HepG2 (cell line): ENCODE measurements around the gene MIEF1. TPM values are rescaled to one million over a fixed set of nuclear protein-coding genes. Genes with fewer than 3 reads are reported as not detected.

Source experiments
- CHD2 ChIP-seq: IDR thresholded peaks from 2 replicates; pipeline ENCODE4 v1.6.1; 2011; ENCODE audit warnings: low read depth, low read length, improper control_type of control experiment
- GATAD1 ChIP-seq: IDR thresholded peaks from 2 replicates; pipeline ENCODE4 v1.6.1; 2016; ENCODE audit warnings: missing genetic modification reagents, missing compliant biosample characterization
- NFYB ChIP-seq: sonication (generic); formaldehyde crosslinking; IDR thresholded peaks from 2 replicates; pipeline ENCODE4 v1.4.0; 2020; ENCODE audit warnings: missing genetic modification reagents
- PHF21A ChIP-seq: sonication (generic); formaldehyde crosslinking; IDR thresholded peaks from 2 replicates; pipeline ENCODE4 v1.5.0; 2020; ENCODE audit warnings: mild to moderate bottlenecking, missing genetic modification reagents
- SRSF1 ChIP-seq: fragments of 200-400 bp; formaldehyde crosslinking; optimal IDR thresholded peaks from 2 replicates; pipeline ENCODE3; 2017; ENCODE audit warnings: mild to moderate bottlenecking, low read depth, low read length, moderate library complexity
- ZNF180 ChIP-seq: sonication (generic); formaldehyde crosslinking; IDR thresholded peaks from 2 replicates; pipeline ENCODE4 v1.4.0; 2020; ENCODE audit warnings: low read depth, missing genetic modification reagents, borderline replicate concordance
- ZNF235 ChIP-seq: sonication (generic); formaldehyde crosslinking; IDR thresholded peaks from 2 replicates; pipeline ENCODE4 v1.8.1; 2023; ENCODE audit warnings: mild to moderate bottlenecking, missing genetic modification reagents, borderline replicate concordance
- ZNF569 ChIP-seq: sonication (generic); formaldehyde crosslinking; IDR thresholded peaks from 2 replicates; pipeline ENCODE4 v1.5.0; 2020; ENCODE audit warnings: mild to moderate bottlenecking, missing genetic modification reagents, moderate library complexity, borderline replicate concordance
- ZNF709 ChIP-seq: sonication (generic); formaldehyde crosslinking; IDR thresholded peaks from 2 replicates; pipeline ENCODE4 v1.5.0; 2020; ENCODE audit warnings: mild to moderate bottlenecking, missing genetic modification reagents
- polyA plus RNA-seq, 8 experiments: library from polyadenylated mRNA; depleted of rRNA in 3 of 8; stranded (reverse) in 7 of 8; unstranded in 1 of 8; fragments of >200 nt; fragmentation: Illumina TruSeq in 4 of 8; extraction: Trizol in 4 of 8; gene quantifications; 2 replicates each; pipeline versions ENCODE4 v1.2.1 to v1.2.3, GENCODE V29; 2011 to 2016; ENCODE audit warnings: low read depth in 4 of 8, missing spikeins in 1 of 8, mixed read lengths in 1 of 8; ENCODE audit not compliant: insufficient read depth in 1 of 8
- total RNA-seq, 5 experiments: library from RNA; depleted of rRNA; stranded (reverse); fragments of >200 nt; fragmentation: Illumina TruSeq; extraction: Trizol; gene quantifications; 2 replicates each; pipeline ENCODE4 v1.2.3, GENCODE V29; 2016; ENCODE audit warnings: low read depth in 1 of 5
- TF ChIP-seq, protein P1 (sequence below): sonication (generic); formaldehyde crosslinking; IDR thresholded peaks from 2 replicates; pipeline ENCODE4 v1.4.0; 2020; ENCODE audit warnings: missing genetic modification reagents, borderline replicate concordance
- TF ChIP-seq, protein P2 (sequence below): sonication (generic); formaldehyde crosslinking; IDR thresholded peaks from 2 replicates; pipeline ENCODE4 v1.5.1; 2020; ENCODE audit warnings: missing genetic modification reagents, mild to moderate bottlenecking, borderline replicate concordance
- TF ChIP-seq, protein P3 (sequence below): sonication (generic); formaldehyde crosslinking; IDR thresholded peaks from 2 replicates; pipeline ENCODE4 v1.5.0; 2020; ENCODE audit warnings: mild to moderate bottlenecking, missing genetic modification reagents
- TF ChIP-seq, protein P4 (sequence below): sonication (generic); formaldehyde crosslinking; conservative IDR thresholded peaks from 2 replicates; pipeline ENCODE4 v1.4.0; 2020; ENCODE audit warnings: missing genetic modification reagents
- TF ChIP-seq, protein P5 (sequence below): sonication (generic); formaldehyde crosslinking; IDR thresholded peaks from 2 replicates; pipeline ENCODE4 v1.4.0; 2020; ENCODE audit warnings: missing genetic modification reagents

Gene MIEF1
- total and polyA plus RNA-seq, 2 of the 13 experiments (the other 11 are each of a cell fraction or from before 2014, with no cell fraction given) = 21.7 to 34.8 TPM

DNA sequence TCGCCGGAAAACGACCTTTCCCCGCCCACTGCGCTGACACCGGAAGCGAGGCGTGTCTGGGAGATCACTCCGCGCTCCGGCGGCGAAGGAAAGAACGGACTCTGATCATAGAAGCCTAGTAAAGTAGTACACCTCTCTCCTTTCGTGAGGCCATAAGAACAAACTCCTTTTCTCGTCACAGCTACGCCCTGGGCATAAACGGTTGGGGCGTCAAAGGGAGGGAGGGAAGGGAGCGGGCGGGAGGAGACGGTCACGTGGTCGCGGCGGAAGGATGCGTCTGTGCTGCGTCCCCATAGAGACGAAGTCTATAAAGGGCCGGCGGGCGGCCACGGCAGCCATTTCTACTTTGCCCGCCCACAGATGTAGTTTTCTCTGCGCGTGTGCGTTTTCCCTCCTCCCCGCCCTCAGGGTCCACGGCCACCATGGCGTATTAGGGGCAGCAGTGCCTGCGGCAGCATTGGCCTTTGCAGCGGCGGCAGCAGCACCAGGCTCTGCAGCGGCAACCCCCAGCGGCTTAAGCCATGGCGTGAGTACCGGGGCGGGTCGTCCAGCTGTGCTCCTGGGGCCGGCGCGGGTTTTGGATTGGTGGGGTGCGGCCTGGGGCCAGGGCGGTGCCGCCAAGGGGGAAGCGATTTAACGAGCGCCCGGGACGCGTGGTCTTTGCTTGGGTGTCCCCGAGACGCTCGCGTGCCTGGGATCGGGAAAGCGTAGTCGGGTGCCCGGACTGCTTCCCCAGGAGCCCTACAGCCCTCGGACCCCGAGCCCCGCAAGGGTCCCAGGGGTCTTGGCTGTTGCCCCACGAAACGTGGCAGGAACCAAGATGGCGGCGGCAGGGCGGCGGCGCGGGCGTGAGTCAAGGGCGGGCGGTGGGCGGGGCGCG, 18.4 kb downstream of the MIEF1 start, which contains the start of gene ATF4 (continued):
- TF ChIP-seq, protein P1, sequence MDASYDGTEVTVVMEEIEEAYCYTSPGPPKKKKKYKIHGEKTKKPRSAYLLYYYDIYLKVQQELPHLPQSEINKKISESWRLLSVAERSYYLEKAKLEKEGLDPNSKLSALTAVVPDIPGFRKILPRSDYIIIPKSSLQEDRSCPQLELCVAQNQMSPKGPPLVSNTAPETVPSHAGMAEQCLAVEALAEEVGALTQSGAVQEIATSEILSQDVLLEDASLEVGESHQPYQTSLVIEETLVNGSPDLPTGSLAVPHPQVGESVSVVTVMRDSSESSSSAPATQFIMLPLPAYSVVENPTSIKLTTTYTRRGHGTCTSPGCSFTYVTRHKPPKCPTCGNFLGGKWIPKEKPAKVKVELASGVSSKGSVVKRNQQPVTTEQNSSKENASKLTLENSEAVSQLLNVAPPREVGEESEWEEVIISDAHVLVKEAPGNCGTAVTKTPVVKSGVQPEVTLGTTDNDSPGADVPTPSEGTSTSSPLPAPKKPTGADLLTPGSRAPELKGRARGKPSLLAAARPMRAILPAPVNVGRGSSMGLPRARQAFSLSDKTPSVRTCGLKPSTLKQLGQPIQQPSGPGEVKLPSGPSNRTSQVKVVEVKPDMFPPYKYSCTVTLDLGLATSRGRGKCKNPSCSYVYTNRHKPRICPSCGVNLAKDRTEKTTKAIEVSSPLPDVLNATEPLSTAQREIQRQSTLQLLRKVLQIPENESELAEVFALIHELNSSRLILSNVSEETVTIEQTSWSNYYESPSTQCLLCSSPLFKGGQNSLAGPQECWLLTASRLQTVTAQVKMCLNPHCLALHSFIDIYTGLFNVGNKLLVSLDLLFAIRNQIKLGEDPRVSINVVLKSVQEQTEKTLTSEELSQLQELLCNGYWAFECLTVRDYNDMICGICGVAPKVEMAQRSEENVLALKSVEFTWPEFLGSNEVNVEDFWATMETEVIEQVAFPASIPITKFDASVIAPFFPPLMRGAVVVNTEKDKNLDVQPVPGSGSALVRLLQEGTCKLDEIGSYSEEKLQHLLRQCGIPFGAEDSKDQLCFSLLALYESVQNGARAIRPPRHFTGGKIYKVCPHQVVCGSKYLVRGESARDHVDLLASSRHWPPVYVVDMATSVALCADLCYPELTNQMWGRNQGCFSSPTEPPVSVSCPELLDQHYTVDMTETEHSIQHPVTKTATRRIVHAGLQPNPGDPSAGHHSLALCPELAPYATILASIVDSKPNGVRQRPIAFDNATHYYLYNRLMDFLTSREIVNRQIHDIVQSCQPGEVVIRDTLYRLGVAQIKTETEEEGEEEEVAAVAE (CRISPR knock-in tag) = no peak
- TF ChIP-seq SRSF1 (no peak), GATAD1 (CRISPR knock-in tag) (peak; percentile 81), ZNF180 (CRISPR knock-in tag) (peak; percentile 94; the same call in 1 of the 2 replicates), NFYB (CRISPR knock-in tag) (no peak), CHD2 (no peak; the same call in 1 of the 2 replicates), ZNF709 (CRISPR knock-in tag) (peak; percentile 78; the same call in 1 of the 2 replicates), ZNF235 (no peak; the same call in 1 of the 2 replicates), PHF21A (CRISPR knock-in tag) (peak; percentile 98), ZNF569 (CRISPR knock-in tag) (no peak)
- TF ChIP-seq, protein P2, sequence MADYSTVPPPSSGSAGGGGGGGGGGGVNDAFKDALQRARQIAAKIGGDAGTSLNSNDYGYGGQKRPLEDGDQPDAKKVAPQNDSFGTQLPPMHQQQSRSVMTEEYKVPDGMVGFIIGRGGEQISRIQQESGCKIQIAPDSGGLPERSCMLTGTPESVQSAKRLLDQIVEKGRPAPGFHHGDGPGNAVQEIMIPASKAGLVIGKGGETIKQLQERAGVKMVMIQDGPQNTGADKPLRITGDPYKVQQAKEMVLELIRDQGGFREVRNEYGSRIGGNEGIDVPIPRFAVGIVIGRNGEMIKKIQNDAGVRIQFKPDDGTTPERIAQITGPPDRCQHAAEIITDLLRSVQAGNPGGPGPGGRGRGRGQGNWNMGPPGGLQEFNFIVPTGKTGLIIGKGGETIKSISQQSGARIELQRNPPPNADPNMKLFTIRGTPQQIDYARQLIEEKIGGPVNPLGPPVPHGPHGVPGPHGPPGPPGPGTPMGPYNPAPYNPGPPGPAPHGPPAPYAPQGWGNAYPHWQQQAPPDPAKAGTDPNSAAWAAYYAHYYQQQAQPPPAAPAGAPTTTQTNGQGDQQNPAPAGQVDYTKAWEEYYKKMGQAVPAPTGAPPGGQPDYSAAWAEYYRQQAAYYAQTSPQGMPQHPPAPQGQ (CRISPR knock-in tag) = no peak
- TF ChIP-seq, protein P3, sequence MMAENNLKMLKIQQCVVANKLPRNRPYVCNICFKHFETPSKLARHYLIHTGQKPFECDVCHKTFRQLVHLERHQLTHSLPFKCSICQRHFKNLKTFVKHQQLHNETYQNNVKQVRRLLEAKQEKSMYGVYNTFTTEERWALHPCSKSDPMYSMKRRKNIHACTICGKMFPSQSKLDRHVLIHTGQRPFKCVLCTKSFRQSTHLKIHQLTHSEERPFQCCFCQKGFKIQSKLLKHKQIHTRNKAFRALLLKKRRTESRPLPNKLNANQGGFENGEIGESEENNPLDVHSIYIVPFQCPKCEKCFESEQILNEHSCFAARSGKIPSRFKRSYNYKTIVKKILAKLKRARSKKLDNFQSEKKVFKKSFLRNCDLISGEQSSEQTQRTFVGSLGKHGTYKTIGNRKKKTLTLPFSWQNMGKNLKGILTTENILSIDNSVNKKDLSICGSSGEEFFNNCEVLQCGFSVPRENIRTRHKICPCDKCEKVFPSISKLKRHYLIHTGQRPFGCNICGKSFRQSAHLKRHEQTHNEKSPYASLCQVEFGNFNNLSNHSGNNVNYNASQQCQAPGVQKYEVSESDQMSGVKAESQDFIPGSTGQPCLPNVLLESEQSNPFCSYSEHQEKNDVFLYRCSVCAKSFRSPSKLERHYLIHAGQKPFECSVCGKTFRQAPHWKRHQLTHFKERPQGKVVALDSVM (CRISPR knock-in tag) = no peak; the same call in 1 of the 2 replicates
- TF ChIP-seq, protein P4, sequence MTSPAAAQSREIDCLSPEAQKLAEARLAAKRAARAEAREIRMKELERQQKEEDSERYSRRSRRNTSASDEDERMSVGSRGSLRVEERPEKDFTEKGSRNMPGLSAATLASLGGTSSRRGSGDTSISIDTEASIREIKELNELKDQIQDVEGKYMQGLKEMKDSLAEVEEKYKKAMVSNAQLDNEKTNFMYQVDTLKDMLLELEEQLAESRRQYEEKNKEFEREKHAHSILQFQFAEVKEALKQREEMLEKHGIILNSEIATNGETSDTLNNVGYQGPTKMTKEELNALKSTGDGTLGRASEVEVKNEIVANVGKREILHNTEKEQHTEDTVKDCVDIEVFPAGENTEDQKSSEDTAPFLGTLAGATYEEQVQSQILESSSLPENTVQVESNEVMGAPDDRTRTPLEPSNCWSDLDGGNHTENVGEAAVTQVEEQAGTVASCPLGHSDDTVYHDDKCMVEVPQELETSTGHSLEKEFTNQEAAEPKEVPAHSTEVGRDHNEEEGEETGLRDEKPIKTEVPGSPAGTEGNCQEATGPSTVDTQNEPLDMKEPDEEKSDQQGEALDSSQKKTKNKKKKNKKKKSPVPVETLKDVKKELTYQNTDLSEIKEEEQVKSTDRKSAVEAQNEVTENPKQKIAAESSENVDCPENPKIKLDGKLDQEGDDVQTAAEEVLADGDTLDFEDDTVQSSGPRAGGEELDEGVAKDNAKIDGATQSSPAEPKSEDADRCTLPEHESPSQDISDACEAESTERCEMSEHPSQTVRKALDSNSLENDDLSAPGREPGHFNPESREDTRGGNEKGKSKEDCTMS (CRISPR knock-in tag) = no peak
- TF ChIP-seq, protein P5, sequence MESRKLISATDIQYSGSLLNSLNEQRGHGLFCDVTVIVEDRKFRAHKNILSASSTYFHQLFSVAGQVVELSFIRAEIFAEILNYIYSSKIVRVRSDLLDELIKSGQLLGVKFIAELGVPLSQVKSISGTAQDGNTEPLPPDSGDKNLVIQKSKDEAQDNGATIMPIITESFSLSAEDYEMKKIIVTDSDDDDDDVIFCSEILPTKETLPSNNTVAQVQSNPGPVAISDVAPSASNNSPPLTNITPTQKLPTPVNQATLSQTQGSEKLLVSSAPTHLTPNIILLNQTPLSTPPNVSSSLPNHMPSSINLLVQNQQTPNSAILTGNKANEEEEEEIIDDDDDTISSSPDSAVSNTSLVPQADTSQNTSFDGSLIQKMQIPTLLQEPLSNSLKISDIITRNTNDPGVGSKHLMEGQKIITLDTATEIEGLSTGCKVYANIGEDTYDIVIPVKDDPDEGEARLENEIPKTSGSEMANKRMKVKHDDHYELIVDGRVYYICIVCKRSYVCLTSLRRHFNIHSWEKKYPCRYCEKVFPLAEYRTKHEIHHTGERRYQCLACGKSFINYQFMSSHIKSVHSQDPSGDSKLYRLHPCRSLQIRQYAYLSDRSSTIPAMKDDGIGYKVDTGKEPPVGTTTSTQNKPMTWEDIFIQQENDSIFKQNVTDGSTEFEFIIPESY (CRISPR knock-in tag) = peak; percentile 31; the same call in 1 of the 2 replicates
